KMS-11 (cell line): Measurements from ENCODE around the gene DEXI.
"Not testable (repeated sequence)": the region's sequence is repeated elsewhere in the genome, so short reads cannot be mapped to it uniquely, and the experiment has no call there.

Experiments used
- H2AFZ ChIP-seq: fragments of 200-600 bp; sonication (generic); 2 replicates; pipeline ENCODE4 v1.6.1; 2016; ENCODE audit warnings: antibody characterized with exemption, mixed run types, low read depth
- H3K27ac ChIP-seq: fragments of 200-600 bp; sonication (generic); 2 replicates; pipeline ENCODE4 v1.6.1; 2016; ENCODE audit warnings: mild to moderate bottlenecking, mixed run types
- H3K27me3 ChIP-seq: fragments of 200-600 bp; sonication (generic); 2 replicates; pipeline ENCODE4 v1.6.1; 2017; ENCODE audit warnings: mild to moderate bottlenecking, low read depth, mixed run types, moderate library complexity; ENCODE audit not compliant: insufficient read depth
- H3K36me3 ChIP-seq: fragments of 200-600 bp; sonication (generic); 2 replicates; pipeline ENCODE4 v1.6.1; 2017; ENCODE audit warnings: mild to moderate bottlenecking, mixed run types; ENCODE audit not compliant: insufficient read depth
- H3K4me1 ChIP-seq: fragments of 200-600 bp; sonication (generic); 2 replicates; pipeline ENCODE4 v1.6.1; 2016; ENCODE audit warnings: mild to moderate bottlenecking, low read depth, mixed run types; ENCODE audit not compliant: poor library complexity, severe bottlenecking
- H3K4me2 ChIP-seq: fragments of 200-600 bp; sonication (generic); 2 replicates; pipeline ENCODE4 v1.7.0; 2016; ENCODE audit warnings: mild to moderate bottlenecking, mixed run types
- H3K4me3 ChIP-seq: fragments of 200-600 bp; sonication (generic); IDR thresholded peaks from 2 replicates; pipeline ENCODE4 v1.6.1; 2017; ENCODE audit warnings: low read depth, low read length, mixed read lengths; ENCODE audit not compliant: insufficient read depth
- H3K79me2 ChIP-seq: fragments of 200-600 bp; sonication (generic); 2 replicates; pipeline ENCODE4 v1.6.1; 2016; ENCODE audit warnings: low read depth, mixed run types; ENCODE audit not compliant: insufficient read depth
- H3K9ac ChIP-seq: fragments of 200-600 bp; sonication (generic); 2 replicates; pipeline ENCODE4 v1.6.1; 2016; ENCODE audit warnings: mild to moderate bottlenecking, mixed run types
- H4K20me1 ChIP-seq: fragments of 200-600 bp; sonication (generic); 2 replicates; pipeline ENCODE4 v1.6.1; 2016; ENCODE audit warnings: mild to moderate bottlenecking, mixed run types; ENCODE audit not compliant: insufficient read depth
- CTCF ChIP-seq: fragments of 200-600 bp; sonication (generic); conservative IDR thresholded peaks from 2 replicates; pipeline ENCODE4 v1.6.1; 2017; ENCODE audit warnings: low read depth, mild to moderate bottlenecking, antibody characterized with exemption, low read length, moderate library complexity, mixed read lengths

The DEXI gene

DNA sequence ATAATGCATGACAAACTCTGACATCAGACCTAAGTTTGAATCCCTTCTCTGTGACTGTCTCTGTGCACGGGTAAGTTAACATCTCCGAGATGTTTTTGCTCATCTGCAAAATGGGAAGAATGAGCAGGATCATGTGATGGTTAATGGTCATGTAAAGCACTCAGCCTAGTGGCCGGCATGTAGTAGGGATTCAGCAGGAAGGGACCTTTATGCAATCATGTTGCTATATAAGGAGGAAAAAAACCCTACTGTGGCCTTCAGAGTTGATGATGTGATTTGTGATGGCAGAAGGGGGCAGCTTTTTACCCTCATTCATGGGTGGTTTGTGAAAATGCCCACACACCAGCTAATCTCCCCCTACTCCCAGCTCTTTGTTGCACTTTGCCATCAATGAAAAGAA lies 26.2 kb upstream of the DEXI start:
- no peaks in the 10 kb centered on the region for H4K20me1 ChIP-seq
- no peaks in the 10 kb centered on the region for H3K36me3 ChIP-seq
- H3K27me3 ChIP-seq: no peaks in the 10 kb centered on the region
- peaks cover 5% of the 10 kb centered on the region; the same call in 1 of the 2 replicates for H3K79me2 ChIP-seq
- TF ChIP-seq CTCF: no peak
- no peak overlapping the region for H3K9ac ChIP-seq
- H3K4me2 ChIP-seq: no peak overlapping the region; the same call in 1 of the 2 replicates
- no peak overlapping the region for H3K27ac ChIP-seq
- no peak overlapping the region for H3K4me3 ChIP-seq
- H3K4me1 ChIP-seq: peaks cover 80% of the 10 kb centered on the region
- no peak overlapping the region for H2AFZ ChIP-seq

- peaks cover 80% of the 10 kb centered on the region for H3K4me1 ChIP-seq
- H3K9ac ChIP-seq: no peak overlapping the region
- TF ChIP-seq CTCF: no peak
- no peaks in the 10 kb centered on the region for H3K36me3 ChIP-seq
- peaks cover 5% of the 10 kb centered on the region; the same call in 1 of the 2 replicates for H3K79me2 ChIP-seq
- no peaks in the 10 kb centered on the region for H4K20me1 ChIP-seq
- no peak overlapping the region; the same call in 1 of the 2 replicates for H3K4me2 ChIP-seq
- H3K27ac ChIP-seq: no peak overlapping the region
- no peak overlapping the region for H3K4me3 ChIP-seq
- no peak overlapping the region for H2AFZ ChIP-seq
- H3K27me3 ChIP-seq: no peaks in the 10 kb centered on the region
Observed at GRCh38 chr16:10967986-10968385, 25.7 kb upstream of the DEXI start.

- H3K9ac ChIP-seq: peak overlapping the region; percentile 87; the same call in 1 of the 2 replicates
- peak overlapping the region; percentile 97 for H3K27ac ChIP-seq
- peak overlapping the region; percentile 97 for H3K4me2 ChIP-seq
- not testable (repeated sequence) for H3K36me3 ChIP-seq, H3K27me3 ChIP-seq, H3K4me3 ChIP-seq, H4K20me1 ChIP-seq, H3K79me2 ChIP-seq, H2AFZ ChIP-seq
- peaks cover 76% of the 10 kb centered on the region for H3K4me1 ChIP-seq
Observed at GRCh38 chr16:10966559-10966958, 24.3 kb upstream of the DEXI start.

- no peak overlapping the region for H2AFZ ChIP-seq
- no peaks in the 10 kb centered on the region for H3K27me3 ChIP-seq
- peak overlapping the region; percentile 87 for H3K9ac ChIP-seq
- peak overlapping the region; percentile 97 for H3K4me2 ChIP-seq
- peak overlapping the region; percentile 97 for H3K27ac ChIP-seq
- H3K36me3 ChIP-seq: no peaks in the 10 kb centered on the region
- H3K79me2 ChIP-seq: peaks cover 5% of the 10 kb centered on the region; the same call in 1 of the 2 replicates
- no peak overlapping the region for H3K4me3 ChIP-seq
- peaks cover 72% of the 10 kb centered on the region for H3K4me1 ChIP-seq
- TF ChIP-seq CTCF: no peak
- H4K20me1 ChIP-seq: no peaks in the 10 kb centered on the region
Observed at GRCh38 chr16:10966129-10966528, 23.9 kb upstream of the DEXI start.

DNA sequence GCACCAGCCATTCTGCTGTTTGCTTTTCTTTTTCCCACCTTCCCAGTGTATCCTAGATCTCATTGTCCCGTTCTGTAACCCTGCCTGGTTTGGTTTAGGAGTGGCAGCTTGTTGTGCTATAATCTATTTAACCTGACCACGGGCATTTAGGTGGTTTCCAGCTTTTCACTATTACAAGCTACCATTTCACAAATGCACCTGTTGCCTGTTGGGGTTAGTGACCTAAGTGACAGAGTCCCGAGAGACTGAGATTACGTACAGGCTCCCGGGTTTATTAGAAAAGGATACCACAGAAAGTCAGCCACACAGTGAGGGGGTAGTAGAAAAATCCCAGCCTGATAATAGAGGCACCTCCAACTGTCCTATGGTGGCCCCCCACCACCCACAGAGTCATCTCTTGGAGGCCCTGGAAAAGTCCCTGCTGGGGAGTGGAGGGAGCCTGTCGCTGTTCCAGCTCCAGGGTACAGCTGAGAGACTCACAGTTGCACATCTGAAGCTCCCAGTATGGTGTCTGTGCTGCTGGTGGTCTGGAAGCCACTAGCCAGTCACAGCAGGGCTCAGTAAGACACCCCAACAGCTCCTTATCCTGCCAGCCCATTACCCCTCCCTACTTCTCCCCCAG lies 23.3 kb upstream of the DEXI start:
- Histone ChIP-seq H4K20me1 (no peaks in the 10 kb centered on the region), H3K4me1 (peaks cover 71% of the 10 kb centered on the region), H3K36me3 (no peaks in the 10 kb centered on the region), H3K4me3 (peak overlapping the region; percentile 30), H3K79me2 (peaks cover 6% of the 10 kb centered on the region; the same call in 1 of the 2 replicates), H2AFZ (no peak overlapping the region), H3K27me3 (no peaks in the 10 kb centered on the region), H3K4me2 (peak overlapping the region; percentile 97), H3K27ac (peak overlapping the region; percentile 97), H3K9ac (peak overlapping the region; percentile 87)
- no peak for TF ChIP-seq CTCF
